GM12878 (cell line): ENCODE results near the gene MNT.

Source experiments
- POLR2A ChIP-seq: IDR thresholded peaks from 2 replicates; pipeline ENCODE4 v1.6.1; 2011; ENCODE audit warnings: low read depth, mild to moderate bottlenecking, low read length
- POLR2AphosphoS5 ChIP-seq: IDR thresholded peaks from 2 replicates; pipeline ENCODE4 v1.6.1; 2011; ENCODE audit warnings: mild to moderate bottlenecking, low read length, inconsistent platforms
- RB1 ChIP-seq: fragments of 450-650 bp; formaldehyde crosslinking; IDR thresholded peaks from 2 replicates; pipeline ENCODE4 v1.6.1; 2017; ENCODE audit warnings: mild to moderate bottlenecking, borderline replicate concordance
- SMAD1 ChIP-seq: fragments of 450-650 bp; IDR thresholded peaks from 2 replicates; pipeline ENCODE4 v1.6.1; 2018; ENCODE audit warnings: mild to moderate bottlenecking, low read depth; ENCODE audit not compliant: partially characterized antibody
- TAF1 ChIP-seq: IDR thresholded peaks from 2 replicates; pipeline ENCODE4 v1.6.1; 2011; ENCODE audit warnings: mild to moderate bottlenecking, low read depth, low read length, borderline replicate concordance
- TF ChIP-seq, protein P1 (sequence below), 3 experiments: IDR thresholded peaks in 2 of 3; conservative IDR thresholded peaks in 1 of 3; 2 replicates each; pipeline ENCODE4 v1.5.1; 2011; ENCODE audit warnings: low read depth in 3 of 3, low read length in 3 of 3, mild to moderate bottlenecking in 3 of 3, control low read depth in 2 of 3, moderate library complexity in 2 of 3, inconsistent platforms in 1 of 3, mixed read lengths in 1 of 3; ENCODE audit not compliant: control insufficient read depth in 2 of 3, insufficient read depth in 1 of 3; ENCODE audit errors: extremely low read depth in 1 of 3

- no peak; the same call in 1 of the 2 replicates for TF ChIP-seq POLR2AphosphoS5
- TF ChIP-seq POLR2A: peak; percentile 67
- TF ChIP-seq, protein P1, sequence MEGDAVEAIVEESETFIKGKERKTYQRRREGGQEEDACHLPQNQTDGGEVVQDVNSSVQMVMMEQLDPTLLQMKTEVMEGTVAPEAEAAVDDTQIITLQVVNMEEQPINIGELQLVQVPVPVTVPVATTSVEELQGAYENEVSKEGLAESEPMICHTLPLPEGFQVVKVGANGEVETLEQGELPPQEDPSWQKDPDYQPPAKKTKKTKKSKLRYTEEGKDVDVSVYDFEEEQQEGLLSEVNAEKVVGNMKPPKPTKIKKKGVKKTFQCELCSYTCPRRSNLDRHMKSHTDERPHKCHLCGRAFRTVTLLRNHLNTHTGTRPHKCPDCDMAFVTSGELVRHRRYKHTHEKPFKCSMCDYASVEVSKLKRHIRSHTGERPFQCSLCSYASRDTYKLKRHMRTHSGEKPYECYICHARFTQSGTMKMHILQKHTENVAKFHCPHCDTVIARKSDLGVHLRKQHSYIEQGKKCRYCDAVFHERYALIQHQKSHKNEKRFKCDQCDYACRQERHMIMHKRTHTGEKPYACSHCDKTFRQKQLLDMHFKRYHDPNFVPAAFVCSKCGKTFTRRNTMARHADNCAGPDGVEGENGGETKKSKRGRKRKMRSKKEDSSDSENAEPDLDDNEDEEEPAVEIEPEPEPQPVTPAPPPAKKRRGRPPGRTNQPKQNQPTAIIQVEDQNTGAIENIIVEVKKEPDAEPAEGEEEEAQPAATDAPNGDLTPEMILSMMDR (IDR thresholded peaks at IDR 0.05 in 2 of 3, conservative IDR thresholded peaks at IDR 0.05 in 1 of 3; ENCODE audit: control insufficient read depth in 2 of 3, extremely low read depth in 1 of 3, insufficient read depth in 1 of 3, low read depth in 3 of 3, low read length in 3 of 3): no peak
- peak; percentile 10; the same call in 1 of the 2 replicates for TF ChIP-seq TAF1
- TF ChIP-seq RB1: peak; percentile 79; the same call in 1 of the 2 replicates
- no peak for TF ChIP-seq SMAD1
Observed at GRCh38 chr17:2393174-2393953, 7.5 kb downstream of the MNT start.
